Common myeloid progenitor, CD34-positive (primary cell): Measurements from ENCODE around the gene ATOSB. TPM values are rescaled to one million over a fixed set of nuclear protein-coding genes. Genes with fewer than 3 reads are reported as not detected.

Experiments used
- CTCF ChIA-PET: fragments of 350-600 bp; sonication (Branson Sonifier 250); formaldehyde crosslinking; loops from one replicate; lab custom pipeline; 2021; ENCODE audit warnings: antibody characterized with exemption; lab: Charles Lee
- POLR2A ChIA-PET: fragments of 350-600 bp; sonication (Branson Sonifier 250); formaldehyde crosslinking; loops from one replicate; lab custom pipeline; 2021; ENCODE audit warnings: antibody characterized with exemption; lab: Charles Lee
- DNase-seq, 3 donors: peaks; one replicate each; pipeline versions ENCODE4 v3.0.0 to v3.0.0-alpha.2; 2013
- H3K27ac ChIP-seq, 2 experiments: 1 replicate in 1 of 2; 2 replicates in 1 of 2; pipeline ENCODE4 v1.7.0; 2013; ENCODE audit warnings: inconsistent platforms in 2 of 2, low read length in 2 of 2, mild to moderate bottlenecking in 2 of 2, low read depth in 1 of 2, moderate library complexity in 1 of 2; ENCODE audit not compliant: severe bottlenecking in 2 of 2, insufficient read depth in 1 of 2, poor library complexity in 1 of 2
- H3K27me3 ChIP-seq, 5 experiments: replicated peaks in 2 of 5; 1 replicate in 3 of 5; 2 replicates in 2 of 5; pipeline versions ENCODE4 v1.6.1 to v1.7.0; 2013; ENCODE audit warnings: low read length in 4 of 5, mild to moderate bottlenecking in 2 of 5, moderate library complexity in 2 of 5, inconsistent platforms in 1 of 5; ENCODE audit not compliant: insufficient read depth in 5 of 5, control insufficient read depth in 4 of 5
- H3K36me3 ChIP-seq, 4 experiments: 1 replicate in 2 of 4; 2 replicates in 2 of 4; pipeline versions ENCODE4 v1.6.1 to v1.7.0; 2013; ENCODE audit warnings: low read length in 3 of 4, control low read depth in 1 of 4, mild to moderate bottlenecking in 1 of 4; ENCODE audit not compliant: control insufficient read depth in 4 of 4, insufficient read depth in 4 of 4
- H3K4me1 ChIP-seq, 4 experiments: 1 replicate in 3 of 4; 2 replicates in 1 of 4; pipeline versions ENCODE4 v1.6.1 to v1.7.1; 2013; ENCODE audit warnings: low read length in 3 of 4, mild to moderate bottlenecking in 3 of 4, control low read depth in 1 of 4, inconsistent platforms in 1 of 4, moderate library complexity in 1 of 4; ENCODE audit not compliant: control insufficient read depth in 4 of 4, insufficient read depth in 4 of 4; ENCODE audit errors: control extremely low read depth in 1 of 4
- H3K4me3 ChIP-seq, 7 experiments: 1 replicate in 4 of 7; 2 replicates in 3 of 7; pipeline versions ENCODE4 v1.5.1 to v1.7.0; 2013; ENCODE audit warnings: mild to moderate bottlenecking in 7 of 7, low read length in 6 of 7, moderate library complexity in 6 of 7, inconsistent platforms in 2 of 7, low read depth in 2 of 7, control low read depth in 1 of 7; ENCODE audit not compliant: insufficient read depth in 4 of 7, control insufficient read depth in 1 of 7; ENCODE audit errors: extremely low read depth in 1 of 7
- H3K9me3 ChIP-seq, 5 experiments: 1 replicate in 4 of 5; 2 replicates in 1 of 5; pipeline versions ENCODE4 v1.6.1 to v1.7.1; 2013; ENCODE audit warnings: low read length in 4 of 5, mild to moderate bottlenecking in 2 of 5, inconsistent platforms in 1 of 5, low read depth in 1 of 5, moderate library complexity in 1 of 5; ENCODE audit not compliant: control insufficient read depth in 4 of 5, insufficient read depth in 2 of 5; ENCODE audit errors: control extremely low read depth in 1 of 5
- WGBS: methylation state at CpG from one replicate; pipeline ENCODE4 v1.1.5; 2013; ENCODE audit not compliant: insufficient coverage; 5-methylcytosine and 5-hydroxymethylcytosine counted together
- polyA plus RNA-seq: library from polyadenylated mRNA; unstranded; fragments of 120-200 nt; gene quantifications from one replicate; pipeline ENCODE4 v1.2.1, GENCODE V29; 2013

ATOSB gene
- 17.8 TPM for polyA plus RNA-seq

GRCh38 chr9:35115680-35116538 is at the start of gene ATOSB:
ATOSB (minus strand) TSS chr9:35115862; CDS start chr9:35108274, 7,588 bp downstream.
- Histone ChIP-seq H3K36me3 (no peaks in the 10 kb centered on the region), H3K9me3 (no peaks in the 10 kb centered on the region), H3K4me3 (peak within 1 kb of the TSS; percentile 42 to 97 (median 83)), H3K27ac (peak within 1 kb of the TSS; percentile 65 to 87), H3K4me1 (peaks cover 14 to 51% (median 48%) of the 10 kb centered on the region in 4 experiments), H3K27me3 (no peaks in the 10 kb centered on the region)
- ChIA-PET CTCF (interaction anchor here (0.6 to 7.8 kb wide), 11 partner anchors 10 to 438 kb away, joined by 3 to 48 read pairs (median 4); partner anchors contain the start of genes STOML2 and VCP), POLR2A (interaction anchor here (0.6 to 1.5 kb wide), 4 partner anchors 13 to 376 kb away, joined by 3 to 6 read pairs (median 5); partner anchors contain the start of genes FANCG and STOML2)
- WGBS: 0% methylated on average over 38 of the region's 54 CpGs
- DNase-seq: peak; percentile 97 to 99 (median 99)

- Histone ChIP-seq H3K9me3 (no peaks in the 10 kb centered on the region), H3K36me3 (no peaks in the 10 kb centered on the region), H3K27ac (no peak overlapping the region), H3K4me1 (peaks cover 2 to 20% (median 14%) of the 10 kb centered on the region in 4 experiments), H3K27me3 (peaks cover 0 to 1% (median 0%) of the 10 kb centered on the region in 5 experiments), H3K4me3 (no peak overlapping the region)
- ChIA-PET POLR2A (no interaction called here), CTCF (interaction anchor here (1.2 kb wide), 1 partner anchor 311 kb away, joined by 4 read pairs; no protein-coding TSS in a partner anchor)
- WGBS: 91% methylated on average over 2 of the region's 3 CpGs
- peak in 1 of 3 donors; percentile 8 for DNase-seq
Observed at GRCh38 chr9:35164711-35165110, 49.0 kb upstream of the ATOSB start.

GRCh38 chr9:35163413-35163812 is 47.8 kb upstream of the ATOSB start:
- WGBS: no CpG with 5 or more reads among the region's 3 CpGs
- H3K9me3 ChIP-seq: no peaks in the 10 kb centered on the region
- H3K4me3 ChIP-seq: no peak overlapping the region
- no peak for DNase-seq
- H3K36me3 ChIP-seq: no peaks in the 10 kb centered on the region
- POLR2A ChIA-PET: no interaction called here
- H3K27ac ChIP-seq: no peak overlapping the region
- peaks cover 0 to 1% (median 0%) of the 10 kb centered on the region in 5 experiments for H3K27me3 ChIP-seq
- H3K4me1 ChIP-seq: peaks cover 2 to 22% (median 14%) of the 10 kb centered on the region in 4 experiments
- CTCF ChIA-PET: interaction anchor here (1.2 to 1.5 kb wide), 3 partner anchors 47 to 390 kb away, joined by 3 to 4 read pairs (median 3); no protein-coding TSS in a partner anchor

GRCh38 chr9:35162605-35163315 is 47.1 kb upstream of the ATOSB start:
- DNase-seq: no peak
- Histone ChIP-seq H3K9me3 (no peaks in the 10 kb centered on the region), H3K36me3 (no peaks in the 10 kb centered on the region), H3K4me3 (peak overlapping the region; percentile 83 to 98 (median 86)), H3K27me3 (peaks cover 0 to 1% (median 0%) of the 10 kb centered on the region in 5 experiments), H3K4me1 (peaks cover 2 to 22% (median 14%) of the 10 kb centered on the region in 4 experiments), H3K27ac (no peak overlapping the region)
- POLR2A ChIA-PET: no interaction called here
- CTCF ChIA-PET: interaction anchor here (1.3 to 1.5 kb wide), 2 partner anchors 46 to 391 kb away, joined by 3 read pairs; no protein-coding TSS in a partner anchor
- 48% methylated on average over 8 of the region's 11 CpGs for WGBS

GRCh38 chr9:35161713-35162604 is 46.3 kb upstream of the ATOSB start, which contains the start of gene UNC13B:
UNC13B (plus strand) TSS chr9:35162009; CDS start chr9:35162284, 275 bp downstream.
- WGBS: under 1% methylated on average over 55 of the region's 70 CpGs

More at GRCh38 chr9:35161713-35162604, 46.3 kb upstream of the ATOSB start, which contains the start of gene UNC13B:
- peaks cover 0 to 1% (median 0%) of the 10 kb centered on the region in 5 experiments for H3K27me3 ChIP-seq
- peaks cover 2 to 22% (median 14%) of the 10 kb centered on the region in 4 experiments for H3K4me1 ChIP-seq
- no peaks in the 10 kb centered on the region for H3K9me3 ChIP-seq
- no peaks in the 10 kb centered on the region for H3K36me3 ChIP-seq
- H3K27ac ChIP-seq: no peak within 1 kb of the TSS
- peak; percentile 90 to 92 (median 90) for DNase-seq
- POLR2A ChIA-PET: interaction anchor here (1.3 kb wide), 1 partner anchor 59 kb away, joined by 4 read pairs; the partner anchor contains the start of gene STOML2
- H3K4me3 ChIP-seq: peak within 1 kb of the TSS; percentile 83 to 98 (median 86)
- CTCF ChIA-PET: interaction anchor here (1.0 to 1.5 kb wide), 2 partner anchors 12 to 392 kb away, joined by 3 read pairs; no protein-coding TSS in a partner anchor
